Testis (tissue), 2 donors: Measurements from ENCODE around the gene CACNB2.

Experiments
- POLR2A ChIP-seq: fragments of 450-650 bp; IDR thresholded peaks from one replicate; pipeline ENCODE4 v1.6.1; 2017; ENCODE audit warnings: antibody characterized with exemption, mild to moderate bottlenecking, moderate library complexity
- TF ChIP-seq, protein P1 (sequence below), 3 experiments: fragments of 450-650 bp in 2 of 3; fragments of 200-600 bp in 1 of 3; sonication (generic) in 1 of 3; IDR thresholded peaks; one replicate each; pipeline ENCODE4 v1.5.1; 2016 to 2019; ENCODE audit warnings: antibody characterized with exemption in 3 of 3, mild to moderate bottlenecking in 2 of 3, moderate library complexity in 1 of 3

DNA sequence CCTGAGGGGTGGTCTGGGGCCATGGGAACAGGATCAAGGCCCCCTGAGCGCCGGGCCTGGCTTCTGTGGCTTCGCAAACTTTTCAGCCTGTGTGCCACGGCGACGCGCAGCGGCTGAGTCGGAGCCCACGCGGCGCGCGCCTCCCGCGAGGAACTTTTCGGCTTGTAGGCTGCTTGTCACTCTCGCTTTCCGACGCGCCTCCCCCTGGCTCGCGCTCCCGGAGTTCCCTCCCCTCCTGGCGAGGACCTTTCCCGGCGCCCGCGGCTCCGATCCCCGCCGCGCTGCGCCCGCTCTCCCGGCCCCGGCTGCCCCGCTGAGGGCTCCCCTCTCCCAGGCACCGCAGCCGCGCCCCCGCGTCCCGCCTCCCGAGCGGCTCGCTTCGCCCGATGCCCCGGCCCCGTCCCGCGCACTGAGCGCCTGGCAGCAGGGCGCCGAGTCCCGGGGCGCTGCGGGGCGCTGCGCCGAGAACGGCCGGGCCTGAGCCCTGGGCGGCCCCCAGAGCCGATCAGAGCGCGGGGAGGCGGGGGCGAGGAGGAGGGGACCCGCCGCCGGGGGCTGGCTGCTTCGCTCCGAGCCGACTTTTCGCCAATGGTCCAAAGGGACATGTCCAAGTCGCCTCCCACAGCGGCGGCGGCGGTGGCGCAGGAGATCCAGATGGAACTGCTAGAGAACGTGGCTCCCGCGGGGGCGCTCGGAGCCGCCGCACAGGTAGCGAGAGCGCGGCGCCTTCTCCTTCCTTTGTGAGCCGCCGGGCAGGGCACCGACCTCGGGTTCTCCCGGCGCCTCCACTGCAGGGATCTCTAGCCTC, at the start of gene CACNB2:
- no peak for TF ChIP-seq POLR2A
- TF ChIP-seq, protein P1, sequence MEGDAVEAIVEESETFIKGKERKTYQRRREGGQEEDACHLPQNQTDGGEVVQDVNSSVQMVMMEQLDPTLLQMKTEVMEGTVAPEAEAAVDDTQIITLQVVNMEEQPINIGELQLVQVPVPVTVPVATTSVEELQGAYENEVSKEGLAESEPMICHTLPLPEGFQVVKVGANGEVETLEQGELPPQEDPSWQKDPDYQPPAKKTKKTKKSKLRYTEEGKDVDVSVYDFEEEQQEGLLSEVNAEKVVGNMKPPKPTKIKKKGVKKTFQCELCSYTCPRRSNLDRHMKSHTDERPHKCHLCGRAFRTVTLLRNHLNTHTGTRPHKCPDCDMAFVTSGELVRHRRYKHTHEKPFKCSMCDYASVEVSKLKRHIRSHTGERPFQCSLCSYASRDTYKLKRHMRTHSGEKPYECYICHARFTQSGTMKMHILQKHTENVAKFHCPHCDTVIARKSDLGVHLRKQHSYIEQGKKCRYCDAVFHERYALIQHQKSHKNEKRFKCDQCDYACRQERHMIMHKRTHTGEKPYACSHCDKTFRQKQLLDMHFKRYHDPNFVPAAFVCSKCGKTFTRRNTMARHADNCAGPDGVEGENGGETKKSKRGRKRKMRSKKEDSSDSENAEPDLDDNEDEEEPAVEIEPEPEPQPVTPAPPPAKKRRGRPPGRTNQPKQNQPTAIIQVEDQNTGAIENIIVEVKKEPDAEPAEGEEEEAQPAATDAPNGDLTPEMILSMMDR (IDR thresholded peaks at IDR 0.05) = no peak
